Stimulated activated CD4-positive, alpha-beta T cell treated with anti-CD3 and anti-CD28 coated beads, TNF-alpha, amount 100 ng/mL, for 48 hours (primary cell): ENCODE results near the gene GPR146.

Experiments used
- DNase-seq, 3 donors: peaks; one replicate each; pipeline ENCODE4 v3.0.0-alpha.2; 2020; ENCODE audit warnings: low read depth in 3 of 3

Gene GPR146

DNA sequence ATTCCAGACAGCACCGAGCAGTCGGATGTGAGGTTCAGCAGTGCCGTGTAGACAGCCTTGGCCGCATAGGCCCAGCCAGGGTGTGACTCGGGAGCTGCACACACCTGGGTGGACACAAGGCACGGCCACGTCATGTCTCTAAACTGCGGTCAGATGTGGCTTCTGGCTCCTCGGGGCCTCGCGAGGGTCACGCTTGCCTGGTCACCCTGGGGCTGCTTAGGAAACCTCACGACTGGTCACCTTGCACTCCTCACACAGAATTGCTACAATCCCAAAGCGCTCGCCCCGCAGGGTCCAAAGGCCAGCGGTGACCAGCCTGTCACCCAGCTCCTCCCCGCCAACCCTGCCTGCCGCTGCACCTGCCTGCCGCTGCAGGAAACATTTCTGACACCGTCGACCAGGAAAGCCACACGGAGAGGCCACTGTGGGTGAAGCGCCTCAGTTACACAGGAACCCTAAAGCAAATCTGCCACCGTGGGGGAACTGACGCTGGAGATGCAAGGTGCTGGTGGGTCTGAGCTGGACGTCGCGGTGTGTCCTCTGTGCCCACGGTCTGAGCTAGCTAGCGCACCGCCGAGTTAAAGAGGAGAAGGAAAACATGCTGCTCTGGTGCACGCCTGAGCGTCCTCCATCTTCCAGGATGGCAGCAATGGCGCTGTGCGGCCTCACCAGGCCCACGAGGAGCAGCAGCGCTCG, 48.6 kb downstream of the GPR146 start:
- no peak for DNase-seq

- no peak for DNase-seq
These were observed 49.1 kb downstream of the GPR146 start for GRCh38 chr7:1093502-1093843.

DNA sequence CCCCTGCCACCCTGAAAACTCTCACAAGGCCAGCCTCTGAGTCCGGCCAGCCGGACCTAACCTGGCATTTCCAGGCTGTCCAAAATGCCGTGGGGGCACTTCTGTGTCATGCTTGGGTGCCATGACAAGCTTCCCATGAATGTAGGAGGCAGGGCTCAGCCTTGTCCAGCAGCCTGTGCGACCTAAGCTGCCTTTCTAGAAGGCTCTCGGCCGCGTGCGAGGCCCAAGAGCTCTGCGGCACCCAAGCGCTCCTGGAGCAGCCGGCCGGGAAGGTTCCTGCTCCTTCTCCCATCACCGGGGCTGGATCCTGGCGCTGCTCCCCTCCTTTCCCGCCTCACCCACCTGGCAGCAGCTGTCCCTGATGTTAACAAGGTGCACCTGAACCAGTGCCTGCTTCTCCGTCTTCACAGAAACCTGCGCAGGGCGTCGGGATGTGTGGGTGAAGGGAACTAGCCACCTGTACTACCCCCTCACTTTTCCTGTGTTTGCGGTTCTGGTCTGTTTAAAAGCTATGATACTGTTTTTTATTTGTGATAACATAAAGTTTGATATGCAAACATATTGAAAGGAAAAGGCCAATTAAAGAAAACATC, 49.7 kb downstream of the GPR146 start:
- DNase-seq, result no peak

DNA sequence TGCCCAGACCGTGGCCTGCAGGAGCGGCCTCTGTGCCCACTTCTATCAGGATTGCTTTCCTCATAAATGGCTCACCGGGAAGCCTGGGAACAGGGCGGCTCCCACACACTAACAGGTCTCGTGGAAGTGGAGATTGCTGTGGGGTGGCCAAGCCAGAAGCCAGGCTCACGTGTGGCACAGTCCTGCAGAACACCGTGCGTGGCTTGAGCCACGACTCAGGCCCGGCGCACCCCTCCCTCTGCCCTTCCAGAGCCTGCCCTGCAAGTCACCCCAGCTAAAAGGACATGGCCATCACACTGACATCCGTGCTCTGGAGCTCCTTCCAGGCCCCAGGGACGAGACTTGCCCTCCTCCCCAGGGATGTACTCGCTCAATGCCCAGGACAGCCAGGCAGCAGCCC, 50.5 kb downstream of the GPR146 start:
- no peak for DNase-seq

- DNase-seq, result no peak
These were observed 51.3 kb downstream of the GPR146 start for GRCh38 chr7:1095621-1096155.

DNA sequence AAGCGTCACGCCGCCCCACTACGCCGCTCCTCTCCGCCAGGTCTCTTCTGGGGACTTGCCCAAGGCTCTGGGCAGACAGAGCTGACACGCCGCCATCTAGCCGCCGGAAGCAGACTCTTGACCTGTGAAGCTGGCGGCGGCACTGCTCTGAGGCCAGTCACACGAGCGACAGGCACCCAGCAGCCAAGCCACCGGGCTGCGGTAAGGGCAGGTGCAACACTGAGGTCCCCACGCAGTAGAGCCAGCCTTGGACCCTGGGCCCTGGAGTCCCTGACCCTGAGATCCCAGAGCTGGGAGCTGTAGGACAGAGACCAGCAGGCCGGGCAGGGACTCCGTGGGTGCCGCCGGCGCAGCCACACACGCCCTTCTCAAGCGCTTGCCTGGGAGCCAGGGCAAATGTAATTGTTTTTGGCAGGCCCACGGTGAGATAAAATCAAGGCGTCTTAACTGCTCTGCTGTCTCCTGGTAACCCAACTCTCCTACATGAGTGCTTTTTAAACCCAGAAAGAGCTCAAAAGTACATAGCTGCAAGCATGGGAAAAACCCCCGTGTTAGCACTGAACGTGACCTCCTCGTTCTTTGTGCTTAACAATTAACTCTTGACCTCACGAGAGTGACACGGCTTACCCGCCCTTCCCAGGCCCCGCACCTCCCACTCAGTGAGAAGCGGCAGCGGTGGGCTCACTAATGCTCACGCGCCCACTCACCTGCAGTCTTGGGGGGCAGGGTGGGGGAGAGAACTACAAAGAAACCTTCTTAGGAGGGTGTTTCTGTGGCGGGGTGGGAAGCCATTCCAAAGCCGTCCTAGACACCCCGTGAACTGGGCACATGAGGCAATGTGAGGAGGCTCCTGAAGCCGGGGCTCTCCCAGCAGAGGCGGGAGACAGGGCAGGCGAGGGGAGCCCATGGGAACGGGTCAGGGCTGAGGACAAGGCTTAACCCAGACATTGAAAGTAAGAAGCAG, 52.1 kb downstream of the GPR146 start:
- no peak for DNase-seq

- no peak for DNase-seq
These were observed 52.8 kb downstream of the GPR146 start for GRCh38 chr7:1097120-1097504.

DNA sequence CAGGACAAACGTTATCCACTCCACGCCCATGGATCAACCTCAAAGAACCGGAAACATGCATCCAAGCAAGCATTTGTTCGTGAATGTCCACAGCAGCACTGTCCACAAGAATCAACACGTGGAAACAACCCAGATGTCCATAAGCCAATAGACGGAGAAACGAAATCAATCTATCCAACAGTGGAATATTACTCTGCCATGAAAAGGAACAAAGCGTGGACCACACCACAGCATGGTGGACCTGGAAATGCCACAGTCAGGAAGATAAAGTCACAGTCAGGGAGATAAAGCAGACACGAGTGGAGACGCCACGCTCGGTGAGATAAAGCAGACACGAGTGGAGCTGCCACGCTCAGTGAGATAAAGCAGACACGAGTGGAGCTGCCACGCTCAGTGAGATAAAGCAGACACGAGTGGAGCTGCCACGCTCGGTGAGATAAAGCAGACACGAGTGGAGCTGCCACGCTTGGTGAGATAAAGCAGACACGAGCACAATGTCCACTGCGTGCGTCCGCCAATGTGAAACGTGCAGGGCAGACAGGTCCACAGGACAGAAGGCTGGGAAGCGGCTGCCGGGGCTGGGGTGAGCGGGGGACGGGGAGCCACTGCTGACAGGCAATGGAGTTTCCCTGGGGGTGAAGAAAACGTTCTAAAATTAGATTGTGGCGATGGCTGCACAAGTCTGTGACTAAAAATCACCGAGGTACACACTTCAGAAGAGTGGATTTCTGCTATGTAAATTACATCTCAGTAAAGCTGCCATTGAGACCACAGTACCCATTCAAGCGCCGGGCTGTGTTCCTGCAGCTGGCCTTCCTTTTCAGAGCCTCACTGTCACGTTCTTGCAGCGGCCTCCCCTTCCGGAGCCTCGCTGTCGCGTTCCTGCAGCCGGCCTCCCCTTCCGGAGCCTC, 54.2 kb downstream of the GPR146 start:
- DNase-seq, result no peak

DNA sequence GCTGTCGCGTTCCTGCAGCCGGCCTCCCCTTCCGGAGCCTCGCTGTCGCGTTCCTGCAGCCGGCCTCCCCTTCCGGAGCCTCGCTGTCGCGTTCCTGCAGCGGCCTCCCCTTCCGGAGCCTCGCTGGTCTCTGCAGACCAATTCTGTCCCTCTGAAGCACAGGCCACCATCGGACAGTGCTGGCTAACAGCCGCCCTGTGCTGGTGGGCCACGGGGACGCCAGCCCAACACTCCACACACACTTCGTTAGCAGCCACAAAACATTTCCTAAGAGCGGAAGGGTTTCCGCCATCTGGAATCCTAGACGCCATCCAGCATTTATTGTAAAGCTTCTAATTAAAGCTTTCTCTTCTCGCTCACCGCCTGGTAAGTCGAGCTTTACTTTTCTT, 54.8 kb downstream of the GPR146 start:
- DNase-seq, result no peak

- DNase-seq, result no peak
These were observed 55.3 kb downstream of the GPR146 start for GRCh38 chr7:1099637-1100036.

GRCh38 chr7:1100386-1100785, 56.0 kb downstream of the GPR146 start:
- no peak for DNase-seq

DNA sequence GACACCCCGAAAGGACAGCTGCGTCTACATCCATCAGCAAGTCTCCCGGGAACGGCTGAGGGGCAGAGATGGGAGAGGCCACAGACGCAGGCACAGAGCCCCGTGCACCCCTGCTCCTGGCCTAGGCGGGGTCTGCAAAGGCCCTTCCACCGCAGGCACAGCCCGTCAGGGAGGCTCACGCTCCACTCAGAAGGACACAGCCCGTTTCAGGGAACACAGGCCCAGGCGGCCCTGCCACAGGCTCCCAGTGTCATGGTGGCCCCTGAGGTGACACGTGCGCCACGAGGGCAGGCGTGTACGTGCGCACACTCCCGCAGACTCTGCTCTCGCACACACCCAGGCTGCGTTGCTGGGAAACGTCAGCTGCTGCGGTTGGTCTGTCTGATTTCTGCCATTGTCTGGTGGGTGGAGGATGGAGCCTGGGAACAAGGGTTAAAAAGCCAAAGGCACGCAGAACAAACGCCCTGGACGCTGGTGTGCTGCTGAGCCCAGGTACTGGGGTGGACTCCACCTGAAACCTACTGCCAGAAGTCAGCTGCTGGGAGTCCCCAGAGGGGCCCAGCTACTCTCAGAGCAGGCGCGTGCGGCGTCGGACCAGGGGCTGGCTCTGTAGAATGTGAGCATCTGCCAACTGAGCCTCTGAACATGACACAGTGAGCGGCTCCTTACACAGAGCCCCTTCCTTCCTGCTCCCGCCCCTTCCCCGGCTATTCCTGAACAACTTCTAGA, 56.7 kb downstream of the GPR146 start:
- DNase-seq, result no peak

- no peak for DNase-seq
These were observed 57.5 kb downstream of the GPR146 start for GRCh38 chr7:1101563-1102431.

GRCh38 chr7:1103009-1103788, 58.9 kb downstream of the GPR146 start:
- DNase-seq, result peak in 2 of 3 donors; percentile 8 to 22

GRCh38 chr7:1103789-1104515, 59.6 kb downstream of the GPR146 start:
- DNase-seq, result no peak

DNA sequence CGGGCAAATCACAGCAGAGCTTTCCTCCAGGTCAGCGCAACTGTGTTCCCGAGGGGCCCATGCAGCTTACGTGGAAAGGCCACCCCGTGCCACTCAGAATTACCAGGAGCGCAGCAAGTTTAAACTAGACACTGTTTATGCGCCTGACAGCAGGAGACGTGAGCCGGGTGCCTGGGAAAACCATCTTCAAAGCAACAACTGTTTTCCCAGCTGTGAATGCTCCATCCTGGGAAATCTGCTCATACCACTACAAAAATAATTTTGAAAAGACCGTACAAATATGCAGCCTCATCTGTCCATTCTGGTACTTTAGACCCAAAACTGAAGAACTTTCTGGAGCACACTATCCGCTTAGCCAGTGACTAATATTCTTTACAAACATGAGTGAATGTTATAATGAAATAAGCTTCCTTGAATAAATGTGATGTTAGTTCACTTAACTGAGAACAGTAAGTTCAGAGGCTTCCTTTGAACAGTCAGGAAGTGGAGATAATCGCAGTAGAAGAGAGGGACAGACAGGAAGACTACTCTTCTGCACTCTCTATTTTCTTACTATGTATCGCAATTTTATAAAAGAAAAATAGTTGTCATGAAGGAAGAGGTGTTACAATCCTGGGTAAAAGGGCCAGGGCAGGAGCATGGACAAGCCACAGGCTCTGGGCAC, 60.3 kb downstream of the GPR146 start:
- DNase-seq, result no peak

DNA sequence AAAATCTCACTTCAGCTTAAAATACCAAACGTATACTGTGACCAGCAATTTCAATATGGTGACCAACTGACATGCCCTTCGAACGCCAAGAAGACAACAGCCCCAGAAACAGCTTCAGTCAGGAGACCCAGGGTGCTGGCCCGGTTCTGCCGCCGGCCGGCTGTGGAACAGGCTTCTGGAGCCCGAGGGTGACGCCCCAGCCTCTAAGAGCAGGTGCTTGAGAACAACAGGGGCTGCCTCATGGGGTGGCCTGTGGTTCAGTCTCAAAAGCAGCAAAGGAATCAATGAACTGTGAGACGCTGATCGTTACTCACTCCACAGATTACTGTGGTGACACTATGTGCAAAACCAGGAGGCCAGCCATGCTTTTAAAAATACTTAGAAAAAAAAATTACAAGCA, 60.8 kb downstream of the GPR146 start:
- DNase-seq, result no peak
